Endometrial microvascular endothelial cells (primary cell): ENCODE data around the gene IKBIP. TPM values are rescaled to one million over a fixed set of nuclear protein-coding genes. Genes with fewer than 3 reads are reported as not detected.
"Not testable (repeated sequence)": the region's sequence is repeated elsewhere in the genome, so short reads cannot be mapped to it uniquely, and the experiment has no call there.

Source experiments
- in situ Hi-C: cut with HindIII; loops from 2 replicates; pipeline ENCODE4 v1.10.0; 2017; ENCODE audit warnings: low sequenced_read_pairs, low pct_unique_long_range_greater_than_20kb; ENCODE audit errors: inconsistent ontology term
- total RNA-seq: library from RNA; depleted of rRNA; stranded (reverse); fragments of >200 nt; gene quantifications from one replicate; pipeline ENCODE4 v1.2.3, GENCODE V29; 2015; ENCODE audit errors: inconsistent ontology term

The IKBIP gene
- total RNA-seq, 1 donor from 2014 or later, result 39.9 TPM

DNA sequence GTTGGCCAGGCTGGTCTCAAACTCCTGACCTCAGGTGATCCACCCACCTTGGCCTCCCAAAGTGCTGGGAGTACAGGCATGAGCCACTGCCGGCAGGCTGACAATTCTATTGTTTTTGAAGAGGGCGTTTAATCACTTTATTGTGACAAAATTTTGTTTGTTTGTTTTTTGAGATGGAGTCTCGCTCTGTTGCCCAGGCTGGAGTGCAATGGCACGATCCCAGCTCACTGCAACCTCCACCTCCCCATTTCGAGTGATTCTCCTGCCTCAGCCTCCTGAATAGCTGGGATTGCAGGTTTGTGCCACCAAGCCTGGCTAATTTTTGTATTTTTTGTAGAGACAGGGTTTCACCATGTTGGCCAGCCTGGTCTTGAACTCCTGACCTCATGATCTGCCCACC lies 1.8 kb downstream of the IKBIP start:
- in situ Hi-C loops, result not testable (repeated sequence)

DNA sequence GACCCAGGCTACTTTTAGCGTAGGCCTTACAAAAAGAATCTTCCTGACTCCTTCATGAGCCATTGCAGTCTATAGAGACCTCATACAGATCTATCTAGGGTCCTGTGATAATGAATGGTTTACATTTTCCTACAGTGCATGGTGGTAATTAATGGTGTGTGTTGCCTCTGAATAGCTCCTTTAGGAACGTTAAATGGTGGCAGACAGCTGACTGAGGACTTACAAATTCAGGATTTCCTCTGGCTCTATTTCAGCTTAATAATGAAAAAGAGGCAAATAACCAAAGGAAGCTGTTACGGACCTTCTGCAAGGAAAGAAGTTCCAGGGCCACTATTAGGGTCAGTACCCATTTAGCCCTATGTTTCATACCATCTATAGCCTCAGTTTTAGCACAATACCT lies 5.1 kb downstream of the IKBIP start:
- in situ Hi-C loops, result no loop called here

- in situ Hi-C loops, result no loop called here
Measured at GRCh38 chr12:98638009-98638408, 6.6 kb downstream of the IKBIP start.

DNA sequence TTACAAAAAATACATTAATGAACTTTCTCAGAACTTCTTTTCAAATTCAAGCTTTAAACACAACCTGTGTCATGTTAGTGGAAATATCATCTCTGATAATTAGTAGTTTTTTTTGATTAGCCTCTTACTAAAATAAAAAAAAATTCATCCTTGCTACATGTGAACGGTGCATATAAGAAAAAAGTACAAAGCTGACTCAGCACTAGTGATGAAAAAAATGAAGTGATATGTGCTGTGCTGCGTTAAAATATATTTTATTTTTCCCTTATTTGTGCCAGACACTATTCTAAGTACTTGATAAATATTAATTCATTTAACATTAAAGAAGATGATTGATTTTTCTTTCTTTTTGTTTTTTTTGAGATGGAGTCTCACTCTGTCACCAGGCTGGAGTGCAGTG lies 7.5 kb downstream of the IKBIP start:
- in situ Hi-C loops, result no loop called here

DNA sequence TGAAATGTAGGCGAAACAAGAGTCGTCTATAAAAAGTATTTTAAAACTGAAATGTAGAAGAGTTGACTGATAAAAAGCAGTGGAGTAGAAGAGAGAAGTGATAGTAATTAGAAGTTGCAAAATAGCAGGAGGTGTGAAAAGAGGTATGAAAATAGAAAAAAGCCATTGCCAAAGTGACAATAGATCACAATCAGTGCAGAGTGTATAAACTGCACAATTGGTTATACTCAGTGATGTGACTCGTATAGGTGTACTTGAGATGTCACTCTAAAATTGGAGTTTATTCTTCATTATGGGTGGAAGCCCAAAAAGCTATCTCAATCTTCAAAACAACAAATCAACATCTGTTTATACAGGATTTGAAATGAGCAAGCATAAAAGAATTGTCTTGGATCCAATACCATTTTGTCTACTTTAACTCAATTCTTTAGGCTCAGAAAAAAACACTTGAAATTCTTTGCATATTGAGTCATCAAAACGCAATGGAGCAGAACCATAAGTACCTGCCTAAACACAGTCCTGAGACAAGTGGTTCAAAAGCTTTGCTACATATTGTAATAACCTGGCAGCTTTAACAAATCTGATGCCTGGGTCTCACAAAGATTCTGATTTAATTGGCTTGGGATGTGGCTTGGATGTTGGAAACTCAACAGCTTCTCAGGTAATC lies 8.8 kb downstream of the IKBIP start:
- in situ Hi-C loops, result no loop called here

DNA sequence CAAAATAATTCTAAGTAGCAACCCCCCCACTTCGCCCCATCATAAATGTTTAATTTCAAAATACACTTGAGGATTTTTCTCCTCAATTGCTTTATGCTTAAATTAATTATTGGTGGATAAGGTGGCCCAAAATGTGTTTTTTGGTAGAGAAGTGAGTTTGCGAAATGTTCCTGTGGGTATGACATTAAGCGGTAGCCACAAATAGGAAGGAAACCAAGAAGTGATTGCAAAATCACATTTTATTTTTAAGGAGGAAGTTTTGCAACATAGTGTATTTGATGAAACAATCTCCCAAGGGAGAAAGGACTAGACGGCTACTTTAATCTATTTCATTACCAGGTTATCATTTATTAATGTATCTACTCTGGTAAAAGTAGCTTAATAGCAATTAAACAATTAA lies 25.6 kb downstream of the IKBIP start:
- in situ Hi-C loops, result no loop called here

DNA sequence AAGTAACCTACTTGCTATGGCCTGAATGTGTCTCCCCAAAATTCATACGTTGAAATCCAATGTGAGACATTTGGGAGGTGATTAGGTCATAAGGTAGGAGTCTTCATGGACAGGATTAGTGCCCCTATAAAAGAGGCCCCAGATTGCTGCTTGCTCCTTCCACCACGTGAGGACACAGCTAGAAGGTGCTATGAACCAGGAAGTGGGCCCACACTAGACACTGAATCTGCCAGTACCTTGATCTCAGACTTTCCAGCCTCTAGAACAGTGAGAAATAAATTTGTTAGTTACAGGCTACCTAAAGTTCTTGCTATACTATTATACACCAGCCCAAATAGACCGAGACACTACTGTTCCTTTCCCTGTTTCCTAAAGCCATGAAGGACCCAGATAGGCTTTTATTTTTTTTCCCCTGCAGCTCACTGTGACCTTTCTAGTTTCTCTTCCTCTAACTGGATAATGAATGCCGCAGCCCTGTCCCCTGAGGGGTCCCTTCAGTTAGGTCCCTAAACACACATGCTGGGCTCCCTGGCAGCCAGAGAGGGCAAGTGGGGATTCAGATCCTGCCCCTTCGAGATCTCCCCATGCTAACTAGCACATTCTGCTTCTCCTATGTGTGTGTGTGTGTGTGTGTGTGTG lies 31.8 kb downstream of the IKBIP start:
- in situ Hi-C loops, result no loop called here

- in situ Hi-C loops, result no loop called here
Measured at GRCh38 chr12:98610596-98610995, 34.0 kb downstream of the IKBIP start.

DNA sequence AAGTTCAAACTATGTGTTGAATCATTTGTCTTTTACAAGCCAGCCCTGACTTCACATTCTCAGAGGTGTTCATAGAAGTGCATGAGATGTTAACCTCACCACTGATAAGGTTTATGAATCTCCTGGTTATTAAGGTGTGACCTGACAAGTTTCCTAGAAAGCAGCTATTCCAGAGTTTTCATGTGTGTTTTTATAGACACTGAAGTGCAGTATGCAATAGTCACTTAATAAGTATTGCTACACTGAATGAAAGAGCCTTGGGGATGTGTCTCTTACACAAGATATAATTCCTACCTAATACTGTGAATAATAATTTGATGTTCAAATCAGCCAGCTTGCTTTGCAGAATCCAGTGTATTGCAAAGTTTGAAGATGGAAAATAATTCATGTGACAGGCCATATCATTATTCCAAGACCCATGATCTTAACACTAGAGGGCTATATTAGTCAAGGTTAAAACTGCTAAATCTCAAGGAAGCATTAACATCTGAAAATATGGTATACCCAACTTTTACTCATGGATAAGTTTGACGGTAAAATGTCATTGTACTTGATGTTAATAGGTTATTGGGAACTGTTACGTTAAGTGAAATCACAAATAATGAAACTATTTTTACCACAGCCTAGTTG lies 38.1 kb downstream of the IKBIP start:
- in situ Hi-C loops, result no loop called here

DNA sequence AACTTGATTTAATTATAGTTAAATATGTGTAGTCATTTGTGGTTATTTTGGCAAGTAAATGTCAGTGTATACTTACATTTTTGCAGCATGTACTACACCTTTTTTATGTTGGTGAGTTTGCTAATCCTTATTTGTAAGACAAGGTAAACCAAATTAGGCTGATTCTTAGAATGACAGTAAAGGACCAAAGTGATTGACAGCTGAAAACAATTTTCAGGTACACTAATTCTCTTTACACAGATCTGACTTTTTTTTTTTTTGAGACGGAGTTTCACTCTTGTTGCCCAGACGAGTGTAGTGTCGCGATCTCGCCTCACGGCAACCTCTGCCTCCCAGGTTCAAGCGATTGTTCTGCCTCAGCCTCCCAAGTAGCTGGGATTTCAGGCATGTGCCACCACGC lies 42.7 kb downstream of the IKBIP start:
- in situ Hi-C loops, result no loop called here

GRCh38 chr12:98597313-98597712 lies 47.3 kb downstream of the IKBIP start:
- in situ Hi-C loops, result not testable (repeated sequence)

GRCh38 chr12:98595243-98595988 lies 49.2 kb downstream of the IKBIP start:
- in situ Hi-C loops, result no loop called here

DNA sequence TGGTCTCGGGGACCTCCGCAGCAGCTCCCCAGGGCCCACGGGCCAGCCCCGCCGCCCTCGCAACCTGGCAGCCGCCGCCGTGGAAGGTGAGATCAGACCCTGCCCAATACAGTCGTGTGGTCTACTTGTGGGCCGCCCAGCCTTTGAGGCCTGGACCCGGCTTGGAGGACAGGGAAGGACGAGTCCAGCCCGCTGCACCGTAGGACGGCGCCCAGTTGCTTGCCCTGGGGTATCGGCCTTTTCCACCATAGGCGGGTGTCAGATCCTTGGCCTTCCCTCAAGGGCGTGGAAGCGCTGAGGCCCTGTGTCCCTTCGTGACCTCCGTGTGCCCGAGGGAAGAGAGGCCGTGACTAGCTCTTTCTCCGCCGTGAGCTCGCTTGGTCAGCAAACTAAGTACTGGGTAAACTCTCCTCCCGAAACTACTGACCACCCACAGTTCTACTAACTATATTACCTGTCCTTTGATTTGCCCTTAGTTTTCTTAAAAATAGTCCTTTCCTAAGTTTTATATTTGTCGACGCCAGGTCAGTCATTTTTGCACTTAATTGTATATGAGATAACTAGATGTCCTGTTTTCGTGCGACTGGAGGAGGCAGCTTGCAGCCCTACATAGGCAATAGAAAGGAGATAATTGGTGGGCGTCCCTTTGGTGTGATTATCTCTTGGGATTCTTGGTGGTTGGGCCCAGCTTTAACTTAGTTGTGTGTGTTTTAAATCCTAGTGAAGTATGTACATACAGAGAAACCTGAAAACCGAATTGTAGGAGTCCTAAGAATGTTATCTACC lies 50.3 kb downstream of the IKBIP start:
- in situ Hi-C loops, result no loop called here

DNA sequence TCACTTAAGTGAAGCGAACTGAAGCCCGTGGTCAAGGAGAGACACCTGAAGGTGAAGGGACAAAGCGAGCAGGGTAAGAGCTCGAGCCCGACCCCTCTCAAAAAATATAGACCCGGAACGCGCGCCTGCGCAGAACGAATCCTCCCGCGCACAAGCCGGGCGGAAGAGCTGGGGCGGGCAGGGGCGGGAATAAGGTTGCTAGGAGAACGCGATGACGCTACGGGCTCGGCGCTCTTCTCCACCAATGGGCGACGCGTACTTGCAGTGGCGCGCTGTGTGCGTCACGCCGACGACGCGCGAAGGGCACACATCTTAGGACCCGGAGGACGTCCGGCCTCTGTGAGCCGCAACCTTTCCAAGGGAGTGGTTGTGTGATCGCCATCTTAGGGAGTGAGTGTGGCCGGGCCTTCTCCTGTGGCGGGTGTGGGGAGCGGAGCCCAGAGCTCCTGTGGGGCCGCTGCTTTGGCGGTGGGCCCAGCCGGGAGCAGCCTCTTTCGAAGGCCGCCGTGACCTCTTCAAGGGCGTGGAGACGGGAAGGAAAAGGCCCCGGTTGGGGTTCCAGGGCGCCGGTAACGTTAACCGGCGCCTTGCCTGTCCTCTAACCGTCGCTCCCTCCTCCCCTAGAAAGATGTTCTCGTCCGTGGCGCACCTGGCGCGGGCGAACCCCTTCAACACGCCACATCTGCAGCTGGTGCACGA lies 51.1 kb downstream of the IKBIP start, which contains the start of gene SLC25A3:
SLC25A3 (plus strand) TSS at position 336 of the 699 bp plus-strand sequence; CDS start at position 629, 293 bp downstream.
- in situ Hi-C loops, result no loop called here

DNA sequence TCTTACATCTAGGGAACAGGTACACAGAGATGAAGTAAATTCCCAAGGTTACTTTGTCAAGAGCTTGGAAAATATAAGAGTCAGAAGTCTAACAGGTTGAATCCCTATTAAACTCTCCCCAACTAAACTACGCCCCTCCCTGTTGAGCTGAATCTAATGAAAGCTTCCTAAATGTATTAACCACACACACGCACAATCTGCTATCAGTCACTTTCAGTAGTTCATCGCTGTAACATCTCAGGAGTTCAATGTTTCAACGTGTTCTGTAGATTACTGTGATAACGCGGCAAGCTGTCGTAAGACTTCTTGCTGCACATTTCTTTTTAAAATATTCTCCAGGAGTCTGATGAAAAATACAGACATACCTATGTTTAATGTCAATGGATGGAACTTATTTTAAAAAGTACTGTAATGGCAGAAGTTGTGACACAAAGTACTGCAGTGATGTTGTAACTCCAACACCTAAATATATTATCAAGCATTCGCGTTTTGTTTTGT lies 51.7 kb downstream of the IKBIP start:
- in situ Hi-C loops, result no loop called here

DNA sequence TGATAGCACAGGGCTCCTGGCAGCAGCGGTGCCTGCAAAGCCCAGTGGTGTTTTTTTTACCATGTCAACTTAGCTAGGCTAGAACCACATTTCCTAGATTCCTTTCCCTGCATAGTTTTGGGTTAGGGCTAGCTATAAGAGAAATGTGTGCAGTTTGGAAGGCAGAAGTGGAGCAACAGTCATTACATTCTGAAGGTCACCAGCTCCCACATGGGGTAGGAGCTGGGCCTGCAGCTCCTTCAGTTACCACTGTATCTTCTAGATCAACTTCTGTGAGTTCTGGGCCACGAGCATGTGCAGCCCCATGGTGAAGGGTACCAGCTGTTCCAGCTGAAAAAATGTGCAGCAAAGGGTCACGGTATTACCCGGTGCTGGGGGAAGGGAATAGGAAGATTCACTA lies 53.4 kb downstream of the IKBIP start:
- in situ Hi-C loops, result no loop called here

- in situ Hi-C loops, result no loop called here
Measured at GRCh38 chr12:98587084-98587483, 57.5 kb downstream of the IKBIP start.

- in situ Hi-C loops, result no loop called here
Measured at GRCh38 chr12:98582093-98582492, 62.5 kb downstream of the IKBIP start.
